Ishikawa (cell line): ENCODE results near the gene DRD4.

Experiments
- CREB1 ChIP-seq: IDR thresholded peaks from 2 replicates; pipeline ENCODE4 v1.6.1; 2012; ENCODE audit warnings: low read depth
- EP300 ChIP-seq: IDR thresholded peaks from 2 replicates; pipeline ENCODE4 v1.6.1; 2012; ENCODE audit warnings: borderline replicate concordance
- RAD21 ChIP-seq: IDR thresholded peaks from 2 replicates; pipeline ENCODE4 v1.6.1; 2012; ENCODE audit warnings: low read depth
- YY1 ChIP-seq: IDR thresholded peaks from 2 replicates; pipeline ENCODE4 v1.6.1; 2012; ENCODE audit warnings: low read depth
- TF ChIP-seq, protein P1 (sequence below): IDR thresholded peaks from 2 replicates; pipeline ENCODE4 v1.6.1; 2012; ENCODE audit warnings: low read depth, mild to moderate bottlenecking

DNA sequence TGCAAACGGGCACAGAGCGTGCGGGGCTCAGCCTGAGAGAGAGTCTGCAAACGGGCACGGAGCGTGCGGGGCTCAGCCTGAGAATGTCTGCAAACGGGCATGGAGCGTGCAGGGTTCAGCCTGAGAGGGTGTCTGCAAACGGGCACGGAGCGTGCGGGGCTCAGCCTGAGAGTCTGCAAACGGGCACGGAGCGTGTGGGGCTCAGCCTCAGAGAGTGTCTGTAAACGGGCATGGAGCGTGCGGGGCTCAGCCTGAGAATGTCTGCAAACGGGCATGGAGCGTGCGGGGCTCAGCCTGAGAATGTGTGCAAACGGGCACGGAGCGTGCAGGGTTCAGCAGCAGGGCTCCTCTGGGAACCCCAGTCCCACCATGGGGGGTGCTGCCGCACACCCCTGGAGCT, 47.3 kb upstream of the DRD4 start:
- TF ChIP-seq, protein P1, sequence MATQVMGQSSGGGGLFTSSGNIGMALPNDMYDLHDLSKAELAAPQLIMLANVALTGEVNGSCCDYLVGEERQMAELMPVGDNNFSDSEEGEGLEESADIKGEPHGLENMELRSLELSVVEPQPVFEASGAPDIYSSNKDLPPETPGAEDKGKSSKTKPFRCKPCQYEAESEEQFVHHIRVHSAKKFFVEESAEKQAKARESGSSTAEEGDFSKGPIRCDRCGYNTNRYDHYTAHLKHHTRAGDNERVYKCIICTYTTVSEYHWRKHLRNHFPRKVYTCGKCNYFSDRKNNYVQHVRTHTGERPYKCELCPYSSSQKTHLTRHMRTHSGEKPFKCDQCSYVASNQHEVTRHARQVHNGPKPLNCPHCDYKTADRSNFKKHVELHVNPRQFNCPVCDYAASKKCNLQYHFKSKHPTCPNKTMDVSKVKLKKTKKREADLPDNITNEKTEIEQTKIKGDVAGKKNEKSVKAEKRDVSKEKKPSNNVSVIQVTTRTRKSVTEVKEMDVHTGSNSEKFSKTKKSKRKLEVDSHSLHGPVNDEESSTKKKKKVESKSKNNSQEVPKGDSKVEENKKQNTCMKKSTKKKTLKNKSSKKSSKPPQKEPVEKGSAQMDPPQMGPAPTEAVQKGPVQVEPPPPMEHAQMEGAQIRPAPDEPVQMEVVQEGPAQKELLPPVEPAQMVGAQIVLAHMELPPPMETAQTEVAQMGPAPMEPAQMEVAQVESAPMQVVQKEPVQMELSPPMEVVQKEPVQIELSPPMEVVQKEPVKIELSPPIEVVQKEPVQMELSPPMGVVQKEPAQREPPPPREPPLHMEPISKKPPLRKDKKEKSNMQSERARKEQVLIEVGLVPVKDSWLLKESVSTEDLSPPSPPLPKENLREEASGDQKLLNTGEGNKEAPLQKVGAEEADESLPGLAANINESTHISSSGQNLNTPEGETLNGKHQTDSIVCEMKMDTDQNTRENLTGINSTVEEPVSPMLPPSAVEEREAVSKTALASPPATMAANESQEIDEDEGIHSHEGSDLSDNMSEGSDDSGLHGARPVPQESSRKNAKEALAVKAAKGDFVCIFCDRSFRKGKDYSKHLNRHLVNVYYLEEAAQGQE, result no peak
- TF ChIP-seq EP300 (no peak), RAD21 (no peak), YY1 (no peak), CREB1 (no peak)
